ENCODE measurements around the gene LDB3.

LDB3 gene

GRCh38 chr10:86707505-86707904, 39.2 kb downstream of the LDB3 start:
- no peak for DNase-seq (ENCODE audit: low spot score)

GRCh38 chr10:86708068-86708782, 39.9 kb downstream of the LDB3 start:
- DNase-seq (ENCODE audit: low spot score), result no peak

- DNase-seq (ENCODE audit: low spot score), result no peak
Observed at GRCh38 chr10:86708783-86709380, 40.6 kb downstream of the LDB3 start.

- DNase-seq (ENCODE audit: low spot score), result no peak
Observed at GRCh38 chr10:86709396-86710185, 41.3 kb downstream of the LDB3 start.

- DNase-seq (ENCODE audit: low spot score), result peak; percentile 87
Observed at GRCh38 chr10:86710987-86711512, 42.7 kb downstream of the LDB3 start.

- DNase-seq (ENCODE audit: low spot score), result peak; percentile 43
Observed at GRCh38 chr10:86711513-86712316, 43.4 kb downstream of the LDB3 start.

GRCh38 chr10:86712317-86712707, 44.0 kb downstream of the LDB3 start:
- no peak for DNase-seq (ENCODE audit: low spot score)

GRCh38 chr10:86715156-86715795, 47.0 kb downstream of the LDB3 start:
- no peak for DNase-seq (ENCODE audit: low spot score)

GRCh38 chr10:86715836-86716235, 47.5 kb downstream of the LDB3 start:
- DNase-seq (ENCODE audit: low spot score), result no peak

- DNase-seq (ENCODE audit: low spot score), result no peak
Observed at GRCh38 chr10:86716466-86716865, 48.2 kb downstream of the LDB3 start.

GRCh38 chr10:86718556-86718955, 50.2 kb downstream of the LDB3 start:
- DNase-seq (ENCODE audit: low spot score), result no peak

GRCh38 chr10:86721232-86721631, 52.9 kb downstream of the LDB3 start:
- no peak for DNase-seq (ENCODE audit: low spot score)

- DNase-seq (ENCODE audit: low spot score), result no peak
Observed at GRCh38 chr10:86723009-86723408, 54.7 kb downstream of the LDB3 start.

GRCh38 chr10:86724445-86724844, 56.1 kb downstream of the LDB3 start:
- no peak for DNase-seq (ENCODE audit: low spot score)

GRCh38 chr10:86725980-86726676, 57.8 kb downstream of the LDB3 start:
- DNase-seq (ENCODE audit: low spot score), result no peak

GRCh38 chr10:86726677-86726999, 58.3 kb downstream of the LDB3 start:
- DNase-seq (ENCODE audit: low spot score), result no peak

- no peak for DNase-seq (ENCODE audit: low spot score)
Observed at GRCh38 chr10:86727470-86727869, 59.2 kb downstream of the LDB3 start.

GRCh38 chr10:86728056-86728455, 59.7 kb downstream of the LDB3 start:
- DNase-seq (ENCODE audit: low spot score), result no peak

- DNase-seq (ENCODE audit: low spot score), result no peak
Observed at GRCh38 chr10:86729677-86730076, 61.4 kb downstream of the LDB3 start.

- DNase-seq (ENCODE audit: low spot score), result no peak
Observed at GRCh38 chr10:86730227-86730626, 61.9 kb downstream of the LDB3 start.

GRCh38 chr10:86732771-86733170, 64.5 kb downstream of the LDB3 start:
- no peak for DNase-seq (ENCODE audit: low spot score)
